Prostate gland (tissue), 2 donors: ENCODE results near the gene STAT5B. TPM values are rescaled to one million over a fixed set of nuclear protein-coding genes. Genes with fewer than 3 reads are reported as not detected.

Source experiments
- DNase-seq: peaks from one replicate; pipeline ENCODE4 v3.0.0-alpha.2; 2019; ENCODE audit warnings: low spot score
- H3K27ac ChIP-seq, 2 donors: fragments of 200-600 bp; sonication (generic); 2 replicates each; pipeline ENCODE4 v1.5.1; 2017 to 2019
- H3K27me3 ChIP-seq: fragments of 200-600 bp; sonication (generic); replicated peaks from 2 replicates; pipeline ENCODE4 v1.5.1; 2019; ENCODE audit not compliant: insufficient read depth
- H3K36me3 ChIP-seq, 2 donors: fragments of 200-600 bp; sonication (generic); 1 replicate in 1 of 2; 2 replicates in 1 of 2; pipeline versions ENCODE4 v1.5.1 to v1.8.1; 2017 to 2019
- H3K4me1 ChIP-seq: fragments of 200-600 bp; sonication (generic); replicated peaks from 2 replicates; pipeline ENCODE4 v1.5.1; 2019
- H3K4me3 ChIP-seq, 2 donors: fragments of 200-600 bp; sonication (generic); 2 replicates each; pipeline ENCODE4 v1.5.1; 2017 to 2019
- H3K9me3 ChIP-seq: fragments of 200-600 bp; sonication (generic); 2 replicates; pipeline ENCODE4 v1.5.1; 2017
- POLR2A ChIP-seq: fragments of 450-650 bp; IDR thresholded peaks from one replicate; pipeline ENCODE4 v1.6.1; 2016; ENCODE audit warnings: antibody characterized with exemption, mild to moderate bottlenecking
- POLR2AphosphoS5 ChIP-seq: sonication (generic); formaldehyde crosslinking; IDR thresholded peaks from one replicate; pipeline ENCODE4 v1.6.1; 2017; ENCODE audit warnings: antibody characterized with exemption
- WGBS: methylation state at CpG from one replicate; pipeline ENCODE4 v1.1.5; 2018; 5-methylcytosine and 5-hydroxymethylcytosine counted together
- intact Hi-C: fragments of 100-400 bp; cut with DNase I; formaldehyde crosslinking; loops from one replicate; pipeline ENCODE4 v1.14.2; 2022
- total RNA-seq, 2 donors: library from RNA; depleted of rRNA; stranded (reverse); fragments of >200 nt; gene quantifications; one replicate each; pipeline ENCODE4 v1.1.0, GENCODE V29; 2016
- TF ChIP-seq, protein P1 (sequence below), 4 experiments: fragments of 200-600 bp in 2 of 4; fragments of 450-650 bp in 2 of 4; sonication (generic) in 2 of 4; IDR thresholded peaks; 1 replicate in 3 of 4; 2 replicates in 1 of 4; pipeline ENCODE4 v1.5.1; 2016 to 2019; ENCODE audit warnings: antibody characterized with exemption in 4 of 4, mild to moderate bottlenecking in 2 of 4, moderate library complexity in 2 of 4

STAT5B gene
- total RNA-seq, 2 donors from 2014 or later, result 58.0 to 83.8 TPM

DNA sequence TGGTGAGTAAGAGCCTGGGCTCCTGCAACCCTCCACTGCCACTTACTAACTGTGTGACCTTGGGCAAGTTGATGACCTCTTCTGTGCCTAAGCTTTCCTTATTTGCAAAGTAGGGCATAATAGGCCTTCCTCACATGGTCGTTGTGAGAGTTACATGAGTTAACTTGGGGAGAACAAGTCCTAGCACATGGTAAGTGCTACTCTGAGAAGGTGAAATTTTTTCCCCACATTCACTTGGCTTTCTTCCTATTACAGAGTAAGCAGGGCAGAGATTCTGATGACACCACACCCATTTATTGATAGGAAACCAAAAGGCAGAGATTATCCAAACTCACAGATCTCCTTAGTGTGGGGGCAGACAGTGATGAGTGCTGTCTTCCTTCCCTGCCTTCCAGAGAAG, 96.9 kb downstream of the STAT5B start:
- H3K4me1 ChIP-seq, result peaks cover 4% of the 10 kb centered on the region
- intact Hi-C loops, result no loop called here
- 7% methylated on average over 1 of the region's 1 CpG for WGBS

DNA sequence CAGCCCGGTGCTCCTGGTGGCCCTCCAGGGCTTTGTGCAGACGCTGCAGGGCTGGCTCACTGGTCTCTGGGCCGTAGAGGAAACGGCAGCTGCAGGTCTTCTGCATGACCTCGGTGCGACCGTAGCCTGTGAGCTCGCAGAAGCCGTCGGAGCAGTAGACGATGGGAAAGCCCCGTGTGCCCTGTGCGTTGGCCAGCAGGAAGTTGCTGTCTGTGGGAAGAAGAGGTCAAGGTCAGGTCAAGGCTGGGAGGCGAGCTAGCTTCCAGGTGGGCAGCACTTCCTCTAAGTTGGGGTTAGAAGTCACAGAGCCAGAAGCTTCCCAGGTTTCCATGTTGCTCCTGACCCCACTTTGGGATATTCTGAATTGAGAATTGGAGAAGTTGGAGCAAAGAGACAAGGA, 97.4 kb downstream of the STAT5B start:
- WGBS, result 46% methylated on average over 14 of the region's 14 CpGs
- Histone ChIP-seq H3K4me1 (peaks cover 2% of the 10 kb centered on the region), H3K9me3 (no peaks in the 10 kb centered on the region), H3K27ac (no peak overlapping the region), H3K27me3 (peaks cover 4% of the 10 kb centered on the region), H3K4me3 (no peak overlapping the region), H3K36me3 (no peaks in the 10 kb centered on the region)
- no peak for DNase-seq
- intact Hi-C loops, result no loop called here
- TF ChIP-seq, protein P1, sequence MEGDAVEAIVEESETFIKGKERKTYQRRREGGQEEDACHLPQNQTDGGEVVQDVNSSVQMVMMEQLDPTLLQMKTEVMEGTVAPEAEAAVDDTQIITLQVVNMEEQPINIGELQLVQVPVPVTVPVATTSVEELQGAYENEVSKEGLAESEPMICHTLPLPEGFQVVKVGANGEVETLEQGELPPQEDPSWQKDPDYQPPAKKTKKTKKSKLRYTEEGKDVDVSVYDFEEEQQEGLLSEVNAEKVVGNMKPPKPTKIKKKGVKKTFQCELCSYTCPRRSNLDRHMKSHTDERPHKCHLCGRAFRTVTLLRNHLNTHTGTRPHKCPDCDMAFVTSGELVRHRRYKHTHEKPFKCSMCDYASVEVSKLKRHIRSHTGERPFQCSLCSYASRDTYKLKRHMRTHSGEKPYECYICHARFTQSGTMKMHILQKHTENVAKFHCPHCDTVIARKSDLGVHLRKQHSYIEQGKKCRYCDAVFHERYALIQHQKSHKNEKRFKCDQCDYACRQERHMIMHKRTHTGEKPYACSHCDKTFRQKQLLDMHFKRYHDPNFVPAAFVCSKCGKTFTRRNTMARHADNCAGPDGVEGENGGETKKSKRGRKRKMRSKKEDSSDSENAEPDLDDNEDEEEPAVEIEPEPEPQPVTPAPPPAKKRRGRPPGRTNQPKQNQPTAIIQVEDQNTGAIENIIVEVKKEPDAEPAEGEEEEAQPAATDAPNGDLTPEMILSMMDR (IDR thresholded peaks at IDR 0.05), result no peak
- no peak for TF ChIP-seq POLR2AphosphoS5

More for the DNA sequence above, 96.9 kb downstream of the STAT5B start:
- H3K36me3 ChIP-seq, result no peaks in the 10 kb centered on the region
- no peak overlapping the region for H3K27ac ChIP-seq
- H3K27me3 ChIP-seq, result peaks cover 4% of the 10 kb centered on the region
- H3K4me3 ChIP-seq, result no peak overlapping the region
- TF ChIP-seq, protein P1 (IDR thresholded peaks at IDR 0.05), result no peak
- TF ChIP-seq POLR2AphosphoS5 (no peak), POLR2A (no peak)
- H3K9me3 ChIP-seq, result no peaks in the 10 kb centered on the region
- no peak for DNase-seq

DNA sequence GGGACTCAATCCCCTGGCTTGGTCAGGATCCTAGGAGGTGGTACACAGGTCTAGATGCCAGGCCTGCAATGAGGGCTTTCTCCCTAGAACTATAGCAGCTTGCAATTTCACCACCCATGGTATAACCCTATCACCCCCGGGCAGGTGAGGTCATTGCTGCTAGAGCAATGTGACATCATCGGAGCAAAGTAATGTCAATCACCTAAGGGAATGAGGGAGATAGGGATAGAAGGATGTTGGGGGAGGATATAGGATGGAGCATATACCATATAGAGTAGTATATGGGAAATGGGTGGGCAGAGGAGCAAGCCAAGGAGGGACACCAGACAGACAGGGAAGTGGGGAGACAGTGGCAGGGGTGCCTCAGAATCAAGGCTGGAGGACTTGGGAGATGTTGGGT, 98.5 kb downstream of the STAT5B start:
- WGBS, result 88% methylated on average over 2 of the region's 2 CpGs
- Histone ChIP-seq H3K27me3 (peaks cover 4% of the 10 kb centered on the region), H3K9me3 (no peaks in the 10 kb centered on the region), H3K36me3 (no peaks in the 10 kb centered on the region), H3K4me3 (no peak overlapping the region), H3K27ac (no peak overlapping the region), H3K4me1 (no peaks in the 10 kb centered on the region)
- intact Hi-C loops, result no loop called here
- no peak for DNase-seq
- TF ChIP-seq, protein P1 (IDR thresholded peaks at IDR 0.05), result no peak
- no peak for TF ChIP-seq POLR2AphosphoS5
- no peak for TF ChIP-seq POLR2A

DNA sequence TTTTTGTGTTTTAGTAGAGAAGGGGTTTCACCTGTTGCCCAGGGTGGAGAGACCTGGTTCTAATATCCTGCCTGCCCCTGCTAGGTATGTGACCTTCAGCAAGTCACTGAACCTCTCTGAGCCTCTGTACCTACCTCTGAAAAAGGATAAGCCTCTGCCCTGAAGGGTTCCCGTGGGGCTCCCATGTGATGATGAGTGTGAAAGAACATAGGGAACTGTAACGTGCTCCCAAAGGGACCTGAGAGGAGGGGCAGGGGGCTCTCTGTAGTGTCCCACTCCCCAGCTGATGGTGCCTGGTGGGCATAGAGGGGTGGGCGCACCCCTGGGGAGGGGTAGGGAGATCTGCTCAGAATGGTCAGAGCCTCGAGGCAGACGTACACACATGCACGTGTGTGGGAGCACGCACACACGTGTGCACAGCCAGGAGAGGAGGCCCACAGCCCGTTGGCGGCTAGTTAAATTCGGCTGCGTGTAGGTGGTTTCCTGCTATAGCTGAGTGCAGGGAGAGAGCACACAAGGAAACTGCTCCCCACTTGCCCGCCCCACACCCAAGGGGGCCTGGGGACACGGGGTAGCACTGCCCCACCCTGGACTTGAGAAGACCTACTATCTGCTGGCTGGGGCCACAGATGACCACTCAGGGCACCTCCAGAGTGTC, 101.9 kb downstream of the STAT5B start:
- Histone ChIP-seq H3K27me3 (no peaks in the 10 kb centered on the region), H3K4me1 (no peaks in the 10 kb centered on the region), H3K27ac (no peak overlapping the region), H3K4me3 (no peak overlapping the region), H3K9me3 (no peaks in the 10 kb centered on the region), H3K36me3 (no peaks in the 10 kb centered on the region)
- 68% methylated on average over 14 of the region's 14 CpGs for WGBS
- DNase-seq, result no peak
- TF ChIP-seq POLR2AphosphoS5, result no peak
- intact Hi-C loops, result no loop called here

DNA sequence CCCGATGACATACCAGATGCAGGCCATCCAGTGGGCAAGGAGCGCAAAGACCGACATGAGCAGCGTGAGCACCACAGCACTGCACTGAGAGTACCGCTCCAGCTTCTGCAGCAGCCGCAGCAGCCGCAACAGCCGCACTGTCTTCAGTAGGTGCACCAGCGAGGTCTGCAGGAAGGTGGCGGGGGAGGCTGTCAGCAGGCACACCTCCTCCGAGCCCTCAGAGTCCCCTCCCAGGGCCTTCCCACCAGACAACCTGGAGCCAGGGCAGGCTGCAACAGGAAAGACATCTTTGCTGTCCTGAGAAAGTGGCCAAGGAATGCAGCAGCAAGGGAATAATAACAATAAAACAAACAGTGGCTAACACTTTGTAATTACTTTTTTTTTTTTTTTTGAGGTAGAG, 104.4 kb downstream of the STAT5B start:
- H3K4me1 ChIP-seq, result no peaks in the 10 kb centered on the region
- no peaks in the 10 kb centered on the region for H3K27me3 ChIP-seq
- H3K27ac ChIP-seq, result no peak overlapping the region
- DNase-seq, result peak; percentile 71
- H3K4me3 ChIP-seq, result no peak overlapping the region
- H3K9me3 ChIP-seq, result no peaks in the 10 kb centered on the region
- TF ChIP-seq, protein P1 (IDR thresholded peaks at IDR 0.05), result peak in 2 of 4 experiments; percentile 28 to 54
- TF ChIP-seq POLR2AphosphoS5 (peak; percentile 51), POLR2A (no peak)
- 32% methylated on average over 8 of the region's 11 CpGs for WGBS
- intact Hi-C loops, result no loop called here
- no peaks in the 10 kb centered on the region for H3K36me3 ChIP-seq
